Aorta (tissue), 5 donors: Measurements from ENCODE around the gene EMID1. TPM values are rescaled to one million over a fixed set of nuclear protein-coding genes. Genes with fewer than 3 reads are reported as not detected.

Experiments used
- ATAC-seq: fragments of 200-7000 bp; cut with Tn5 transposase; one replicate; pipeline ENCODE4 v1.9.1; 2022; ENCODE audit warnings: moderate library complexity; ENCODE audit not compliant: low FRiP score
- DNase-seq, 2 donors: peaks; one replicate each; pipeline ENCODE4 v3.0.0-alpha.2; 2020
- H3K27ac ChIP-seq, 2 donors: one replicate each; pipeline ENCODE4 v1.5.1; 2013; ENCODE audit warnings: low read length in 2 of 2, mild to moderate bottlenecking in 2 of 2, moderate library complexity in 2 of 2, control low read depth in 1 of 2, inconsistent platforms in 1 of 2, low read depth in 1 of 2
- H3K27me3 ChIP-seq, 2 donors: one replicate each; pipeline ENCODE4 v1.6.1; 2013; ENCODE audit warnings: control low read depth in 1 of 2, low read length in 1 of 2, mild to moderate bottlenecking in 1 of 2, moderate library complexity in 1 of 2; ENCODE audit not compliant: insufficient read depth in 2 of 2, control insufficient read depth in 1 of 2
- H3K36me3 ChIP-seq, 2 donors: one replicate each; pipeline ENCODE4 v1.6.1; 2013; ENCODE audit warnings: control low read depth in 1 of 2, low read length in 1 of 2, mild to moderate bottlenecking in 1 of 2; ENCODE audit not compliant: insufficient read depth in 2 of 2, control insufficient read depth in 1 of 2
- H3K4me1 ChIP-seq, 2 donors: one replicate each; pipeline ENCODE4 v1.6.1; 2013; ENCODE audit warnings: low read length in 2 of 2, control low read depth in 1 of 2, mild to moderate bottlenecking in 1 of 2, moderate library complexity in 1 of 2; ENCODE audit not compliant: insufficient read depth in 2 of 2, control insufficient read depth in 1 of 2
- H3K4me3 ChIP-seq, 2 donors: one replicate each; pipeline ENCODE4 v1.5.1; 2013; ENCODE audit warnings: low read length in 2 of 2, control low read depth in 1 of 2, mild to moderate bottlenecking in 1 of 2
- H3K9me3 ChIP-seq: one replicate; pipeline ENCODE4 v1.6.1; 2013; ENCODE audit warnings: mild to moderate bottlenecking, low read length; ENCODE audit not compliant: control insufficient read depth
- WGBS, 2 donors: extraction: QIAGEN DNeasy Blood & Tissue Kit; methylation state at CpG; one replicate each; pipeline ENCODE4 v1.1.7; 2013; 5-methylcytosine and 5-hydroxymethylcytosine counted together
- intact Hi-C, 2 donors: fragments of 100-400 bp; cut with DNase I; formaldehyde crosslinking; loops; one replicate each; pipeline versions ENCODE4 v1.14.2 to v1.15.0; 2022
- long read RNA-seq, 2 donors: library from polyadenylated mRNA; unstranded; transcript quantifications; one replicate each; pipeline ENCODE4 v2.0.0, GENCODE V29; 2020 to 2021
- polyA plus RNA-seq, 2 donors: library from polyadenylated mRNA; stranded (reverse); fragments of 200-250 nt; gene quantifications; one replicate each; pipeline ENCODE4 v1.2.3, GENCODE V29; 2013
- total RNA-seq, 2 donors: library from RNA; stranded (reverse); fragmentation: NEBNext Ultra II Directional; extraction: Animal tissue kit (Norgen Biotek cat#: 25700); gene quantifications; one replicate each; pipeline ENCODE4 v1.2.1, GENCODE V29; 2021
- donor health status: healthy with polysubstance abuse.
- donor health status: Bipolar disorder and iron deficiency.
- donor health status: DM: no; HTN: no; CAD: no.
- donor health status: DM: no; HTN: no; CAD: no.
- donor health status: DM: yes; HTN: yes; CAD: no.

Gene EMID1
- total RNA-seq, result 1 to 10 TPM; 1.2 to 7.0 TPM
- polyA plus RNA-seq, result under 1 TPM; 0.13 to 0.69 TPM
- long read RNA-seq, donor 1, partial matches to known transcripts, result 0 of 2 reads
- long read RNA-seq, donor 1, other reads (novel, unspliced or antisense), result 2 of 2 reads
- long read RNA-seq, donor 2, partial matches to known transcripts, result 0 of 6 reads
- long read RNA-seq, donor 2, other reads (novel, unspliced or antisense), result 2 of 6 reads

DNA sequence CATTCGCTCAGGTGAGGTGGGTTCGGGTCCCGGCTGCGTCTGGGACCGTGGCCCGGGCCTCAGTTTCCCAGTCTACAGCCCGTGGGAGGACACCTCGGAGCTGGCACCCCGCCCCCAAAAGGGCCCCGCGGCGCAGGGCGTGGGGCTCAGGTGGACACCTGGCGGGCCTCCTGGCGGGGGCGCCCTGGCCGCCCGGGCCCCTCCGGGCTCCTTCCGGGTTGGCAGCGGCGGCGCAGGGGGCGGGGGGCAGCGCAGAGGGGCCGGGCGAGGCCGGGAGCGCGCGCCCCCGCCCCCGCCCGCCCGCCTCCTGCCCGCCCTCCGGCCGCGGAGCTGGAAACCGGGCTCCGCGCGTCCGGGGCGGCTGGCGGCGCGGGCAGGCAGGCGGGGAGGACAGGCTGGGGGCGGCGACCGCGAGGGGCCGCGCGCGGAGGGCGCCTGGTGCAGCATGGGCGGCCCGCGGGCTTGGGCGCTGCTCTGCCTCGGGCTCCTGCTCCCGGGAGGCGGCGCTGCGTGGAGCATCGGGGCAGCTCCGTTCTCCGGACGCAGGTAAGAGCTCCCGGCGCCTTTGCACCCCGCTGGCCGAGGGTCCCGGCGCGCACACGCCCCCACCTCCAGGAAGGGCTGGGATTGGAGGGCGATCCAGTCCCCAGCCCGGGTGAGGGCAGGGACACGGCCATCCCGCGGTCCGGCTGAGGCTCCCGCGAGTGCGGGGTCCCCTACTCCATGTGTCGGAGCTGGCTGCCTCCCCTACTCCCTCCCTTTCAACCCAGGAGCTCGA lies at the start of gene EMID1:
Gene EMID1, plus strand, starts transcription at position 303 of the 778 bp plus-strand sequence. Its CDS starts 143 bp downstream, at position 446.
- H3K27ac ChIP-seq, result no peak within 1 kb of the TSS

DNA sequence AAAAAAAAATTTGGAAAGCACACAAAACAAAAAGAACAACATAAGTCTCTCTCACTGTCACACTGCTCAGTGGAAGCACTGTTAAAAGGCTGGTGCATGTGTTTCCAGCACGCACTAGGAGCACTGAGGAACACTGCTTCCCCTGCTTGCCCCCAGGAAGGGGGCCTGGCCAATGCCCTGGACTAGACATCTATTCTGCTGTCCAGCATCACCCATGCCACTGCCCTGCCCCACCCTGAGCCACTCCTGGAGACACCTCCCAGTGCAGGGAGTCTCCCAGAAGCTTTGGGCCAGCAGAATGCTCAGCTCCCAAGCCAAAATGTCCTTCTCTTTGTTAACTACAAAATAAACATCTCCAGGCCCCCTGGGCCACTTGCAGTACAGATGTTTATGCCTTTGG lies 49.7 kb upstream of the EMID1 start:
- WGBS, 2 donors, result 88 to 91% methylated on average over 1 of the region's 1 CpG
- intact Hi-C loops, result loop anchor here in 1 of 2 donors (10.0 kb wide), 1 partner anchor 301 kb away; no protein-coding TSS in a partner anchor
- Histone ChIP-seq H3K4me3 (no peak overlapping the region), H3K27ac (no peak overlapping the region), H3K9me3 (no peaks in the 10 kb centered on the region), H3K27me3 (no peaks in the 10 kb centered on the region), H3K4me1 (no peaks in the 10 kb centered on the region), H3K36me3 (no peaks in the 10 kb centered on the region)
- ATAC-seq (no peak), DNase-seq (no peak)

More for the DNA sequence above, at the start of gene EMID1:
- Histone ChIP-seq H3K27me3 (no peaks in the 10 kb centered on the region), H3K4me1 (no peaks in the 10 kb centered on the region), H3K9me3 (no peaks in the 10 kb centered on the region), H3K36me3 (no peaks in the 10 kb centered on the region), H3K4me3 (peak within 1 kb of the TSS; percentile 19 to 36)
- 2 to 3% methylated on average over 35 to 90 of the region's 90 CpGs for WGBS, 2 donors
- intact Hi-C loops, result no loop called here
- ATAC-seq (no peak), DNase-seq (no peak)

DNA sequence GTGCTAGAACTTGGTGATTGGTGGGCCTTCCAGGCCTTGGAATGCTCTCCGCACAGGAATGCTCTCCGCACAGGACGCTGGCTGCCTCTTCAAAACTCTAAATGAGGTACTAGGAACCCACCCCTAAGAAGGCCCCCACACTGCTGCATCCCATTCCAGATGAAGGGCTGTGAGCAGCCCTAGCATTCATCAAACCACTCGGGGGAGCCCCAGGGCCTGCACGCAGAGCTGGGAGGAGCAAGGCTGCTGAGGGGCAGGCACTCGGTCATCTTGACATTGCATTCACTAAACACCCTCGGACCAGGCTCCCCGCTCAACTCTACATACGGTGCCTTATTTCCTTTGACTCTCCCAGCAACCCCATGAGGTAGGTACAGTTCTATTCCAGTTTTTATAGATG lies 49.2 kb upstream of the EMID1 start:
- WGBS, 2 donors, result 90 to 92% methylated on average over 8 to 9 of the region's 9 CpGs

DNA sequence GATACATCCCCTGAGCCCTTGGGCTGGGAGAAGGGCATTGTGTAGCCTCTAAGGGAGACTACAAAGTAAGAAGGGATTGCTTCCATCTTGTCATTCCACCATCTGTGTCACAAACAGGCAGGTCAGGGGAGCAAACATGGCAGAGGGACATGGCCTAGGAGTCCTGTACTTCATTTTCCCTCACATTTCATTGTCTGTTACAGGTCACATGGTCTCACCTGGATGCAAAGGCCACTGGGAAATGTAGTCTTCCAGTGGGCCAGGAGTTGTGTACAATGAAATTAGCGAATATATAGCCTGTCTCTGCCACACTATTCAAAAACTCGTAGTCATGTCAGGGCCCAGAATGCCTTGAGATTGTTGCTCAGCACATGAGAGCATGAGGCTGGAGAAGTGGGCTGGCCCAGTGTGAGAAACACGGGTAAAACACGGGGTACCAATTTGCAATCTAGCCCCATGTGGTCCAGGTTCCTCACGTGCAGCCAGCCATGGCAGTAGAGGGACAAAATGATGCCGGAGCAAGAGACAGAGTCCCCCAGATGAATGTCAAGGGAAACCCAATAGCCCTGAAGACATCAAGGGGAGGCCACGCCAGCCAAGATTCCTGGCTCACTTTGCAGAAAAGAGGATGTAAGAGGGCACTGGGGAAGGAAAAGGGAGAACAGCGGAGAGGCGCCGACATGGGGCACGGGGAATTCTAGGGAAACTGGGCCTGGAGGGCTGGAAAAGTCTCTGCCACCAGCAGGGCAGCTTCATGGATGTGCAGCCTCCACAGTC lies 47.7 kb upstream of the EMID1 start:
- no peak overlapping the region for H3K27ac ChIP-seq
- no peaks in the 10 kb centered on the region for H3K27me3 ChIP-seq
- H3K36me3 ChIP-seq, result no peaks in the 10 kb centered on the region
- ATAC-seq, result no peak
- no peaks in the 10 kb centered on the region for H3K9me3 ChIP-seq
- 95% methylated on average over 11 of the region's 11 CpGs for WGBS, 2 donors
- DNase-seq, result no peak
- intact Hi-C loops, result loop anchor here in 1 of 2 donors (10.0 kb wide), 1 partner anchor 303 kb away; no protein-coding TSS in a partner anchor
- H3K4me1 ChIP-seq, result no peaks in the 10 kb centered on the region
- no peak overlapping the region for H3K4me3 ChIP-seq

More for the DNA sequence above, 49.2 kb upstream of the EMID1 start:
- Histone ChIP-seq H3K9me3 (no peaks in the 10 kb centered on the region), H3K4me1 (no peaks in the 10 kb centered on the region), H3K27me3 (no peaks in the 10 kb centered on the region), H3K36me3 (no peaks in the 10 kb centered on the region), H3K27ac (no peak overlapping the region), H3K4me3 (no peak overlapping the region)
- DNase-seq, result no peak
- intact Hi-C loops, result loop anchor here in 1 of 2 donors (10.0 kb wide), 1 partner anchor 302 kb away; no protein-coding TSS in a partner anchor
- no peak for ATAC-seq

DNA sequence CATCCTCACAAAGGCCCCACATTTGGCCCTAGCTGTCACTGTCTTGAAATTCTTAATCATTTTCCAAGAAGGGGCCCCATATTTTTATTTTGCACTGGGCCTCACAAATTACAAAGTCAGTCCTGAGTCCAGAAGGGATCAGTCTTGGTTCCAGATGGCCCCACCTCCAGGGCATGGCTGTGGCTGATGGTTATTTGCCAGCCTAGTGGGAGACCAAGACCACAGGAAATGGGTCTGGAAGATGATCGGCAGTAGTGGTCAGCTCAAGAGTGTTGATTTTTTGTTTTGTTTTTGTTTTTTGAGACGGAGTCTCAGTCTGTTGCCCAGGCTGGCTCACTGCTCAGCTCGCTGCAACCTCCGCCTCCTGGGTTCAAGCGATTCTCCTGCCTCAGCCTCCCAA lies 47.1 kb upstream of the EMID1 start:
- H3K27me3 ChIP-seq, result no peaks in the 10 kb centered on the region
- no peaks in the 10 kb centered on the region for H3K36me3 ChIP-seq
- H3K9me3 ChIP-seq, result no peaks in the 10 kb centered on the region
- H3K27ac ChIP-seq, result no peak overlapping the region
- intact Hi-C loops, result loop anchor here in 1 of 2 donors (10.0 kb wide), 1 partner anchor 304 kb away; no protein-coding TSS in a partner anchor
- DNase-seq, result no peak
- no peak for ATAC-seq
- H3K4me3 ChIP-seq, result no peak overlapping the region
- H3K4me1 ChIP-seq, result no peaks in the 10 kb centered on the region
- WGBS, 2 donors, result 89 to 92% methylated on average over 5 of the region's 5 CpGs

DNA sequence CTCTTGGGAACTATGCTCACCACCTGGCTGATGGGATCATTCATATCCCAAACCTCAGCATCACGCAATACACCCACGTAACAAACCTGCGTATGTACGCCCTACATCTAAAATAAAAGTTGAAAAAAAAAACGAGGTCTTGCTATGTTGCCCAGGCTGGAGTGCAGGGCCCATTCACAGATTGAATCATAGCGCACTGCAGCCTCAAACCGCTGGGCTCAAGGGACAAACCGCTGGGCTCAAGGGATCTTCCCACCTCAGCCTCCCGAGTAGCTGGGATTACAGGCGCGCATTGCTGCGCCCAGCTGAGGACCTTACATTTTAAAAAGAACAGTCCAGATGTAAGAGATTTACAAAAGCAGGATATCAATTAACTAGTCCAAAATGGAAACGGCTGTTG lies 41.9 kb upstream of the EMID1 start:
- no peak for DNase-seq
- no peaks in the 10 kb centered on the region for H3K4me1 ChIP-seq
- H3K4me3 ChIP-seq, result no peak overlapping the region
- no peak for ATAC-seq
- H3K27me3 ChIP-seq, result no peaks in the 10 kb centered on the region
- H3K9me3 ChIP-seq, result no peaks in the 10 kb centered on the region
- no peak overlapping the region for H3K27ac ChIP-seq
- H3K36me3 ChIP-seq, result no peaks in the 10 kb centered on the region
- 94% methylated on average over 13 of the region's 13 CpGs for WGBS, 2 donors
- intact Hi-C loops, result no loop called here

DNA sequence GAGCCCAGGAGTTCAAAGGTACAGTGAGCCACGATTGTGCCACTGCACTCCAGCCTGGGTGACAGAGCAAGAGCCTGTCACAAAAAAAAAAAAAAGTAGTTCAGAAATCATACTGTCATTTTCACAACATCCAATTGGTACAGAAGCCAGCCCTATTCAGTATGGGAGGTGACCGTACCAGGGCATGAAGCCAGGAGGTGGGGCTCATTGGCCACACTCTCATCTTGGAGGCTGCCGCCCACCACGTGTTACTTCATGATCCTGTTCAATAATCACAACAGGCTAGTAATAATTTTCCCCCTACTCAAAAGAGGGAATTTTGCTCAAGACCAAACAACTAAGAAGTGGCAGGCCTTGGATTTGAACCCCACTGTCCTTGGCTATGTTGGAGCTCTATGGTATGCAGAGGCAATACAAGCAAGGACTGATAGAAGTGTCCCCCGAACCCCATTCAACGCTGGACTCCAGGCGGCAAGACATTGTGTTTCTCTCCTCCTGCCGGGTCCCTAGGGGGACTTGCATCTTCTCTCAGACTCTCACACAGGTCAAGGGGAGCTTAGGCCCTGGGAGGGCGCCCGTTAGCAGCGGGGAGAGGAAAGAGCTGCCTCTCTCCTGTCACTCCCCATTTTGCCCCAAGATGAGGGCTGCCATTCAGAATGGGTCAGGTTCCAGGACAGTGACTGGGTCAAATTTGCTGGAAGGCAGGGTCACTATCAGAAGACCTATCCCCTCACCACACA lies 40.2 kb upstream of the EMID1 start:
- Histone ChIP-seq H3K27me3 (no peaks in the 10 kb centered on the region), H3K27ac (no peak overlapping the region), H3K4me1 (no peaks in the 10 kb centered on the region), H3K4me3 (no peak overlapping the region), H3K36me3 (no peaks in the 10 kb centered on the region), H3K9me3 (no peaks in the 10 kb centered on the region)
- 84 to 86% methylated on average over 11 of the region's 11 CpGs for WGBS, 2 donors
- ATAC-seq (no peak), DNase-seq (peak in 1 of 2 donors; percentile 59)
- intact Hi-C loops, result no loop called here

DNA sequence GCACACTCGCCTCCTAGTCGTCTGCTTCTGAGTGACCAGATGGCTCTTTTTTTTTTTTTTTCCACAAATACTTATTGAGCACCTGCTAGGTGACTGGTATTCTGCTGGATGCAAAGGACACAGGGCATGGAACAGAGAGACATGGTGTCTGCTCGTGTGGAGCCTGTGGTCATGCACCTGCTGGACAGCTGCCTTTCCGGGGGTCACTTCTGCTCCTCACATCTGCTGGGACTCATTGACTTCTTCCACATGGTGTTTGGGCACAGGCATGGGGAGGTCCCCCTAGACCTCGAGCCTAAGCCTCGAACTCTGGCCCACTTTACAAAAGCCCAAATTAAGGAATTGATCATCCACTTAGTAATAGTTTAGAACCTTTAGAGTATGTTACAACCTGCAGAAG lies 39.5 kb upstream of the EMID1 start:
- ATAC-seq (no peak), DNase-seq (peak in 1 of 2 donors; percentile 46)
- no peak overlapping the region for H3K4me3 ChIP-seq
- 81 to 87% methylated on average over 6 of the region's 6 CpGs for WGBS, 2 donors
- H3K9me3 ChIP-seq, result no peaks in the 10 kb centered on the region
- H3K27me3 ChIP-seq, result no peaks in the 10 kb centered on the region
- no peaks in the 10 kb centered on the region for H3K36me3 ChIP-seq
- intact Hi-C loops, result no loop called here
- no peak overlapping the region for H3K27ac ChIP-seq
- H3K4me1 ChIP-seq, result no peaks in the 10 kb centered on the region
